ENCODE data around the gene RABEPK.
"Not testable (repeated sequence)": the region's sequence is repeated elsewhere in the genome, so short reads cannot be mapped to it uniquely, and the experiment has no call there.

RABEPK gene

GRCh38 chr9:125200216-125201047 is at the start of gene RABEPK:
RABEPK (plus strand) TSS chr9:125200542; CDS start chr9:125203014, 2,472 bp downstream.
- peak; percentile 70 for DNase-seq (ENCODE audit: low read depth)

GRCh38 chr9:125151730-125152129 is 48.6 kb upstream of the RABEPK start:
- DNase-seq (ENCODE audit: low read depth) = no peak

GRCh38 chr9:125153712-125154367 is 46.5 kb upstream of the RABEPK start:
- no peak for DNase-seq (ENCODE audit: low read depth)

- no peak for DNase-seq (ENCODE audit: low read depth)
These were observed 43.8 kb upstream of the RABEPK start for GRCh38 chr9:125156551-125156950.

GRCh38 chr9:125160750-125161149 is 39.6 kb upstream of the RABEPK start:
- DNase-seq (ENCODE audit: low read depth) = no peak

- DNase-seq (ENCODE audit: low read depth) = no peak
These were observed 38.9 kb upstream of the RABEPK start for GRCh38 chr9:125161284-125161918.

- DNase-seq (ENCODE audit: low read depth) = not testable (repeated sequence)
These were observed 37.5 kb upstream of the RABEPK start for GRCh38 chr9:125162891-125163290.

- DNase-seq (ENCODE audit: low read depth) = no peak
These were observed 33.6 kb upstream of the RABEPK start for GRCh38 chr9:125166762-125167161.

- DNase-seq (ENCODE audit: low read depth) = no peak
These were observed 30.4 kb upstream of the RABEPK start for GRCh38 chr9:125169895-125170294.

- DNase-seq (ENCODE audit: low read depth) = no peak
These were observed 28.1 kb upstream of the RABEPK start for GRCh38 chr9:125172031-125172755.

- no peak for DNase-seq (ENCODE audit: low read depth)
These were observed 23.7 kb upstream of the RABEPK start for GRCh38 chr9:125176636-125177035.

GRCh38 chr9:125177888-125178287 is 22.5 kb upstream of the RABEPK start:
- no peak for DNase-seq (ENCODE audit: low read depth)

- not testable (repeated sequence) for DNase-seq (ENCODE audit: low read depth)
These were observed 20.6 kb upstream of the RABEPK start for GRCh38 chr9:125179776-125180175.

GRCh38 chr9:125180876-125181275 is 19.5 kb upstream of the RABEPK start:
- no peak for DNase-seq (ENCODE audit: low read depth)

- not testable (repeated sequence) for DNase-seq (ENCODE audit: low read depth)
These were observed 18.6 kb upstream of the RABEPK start for GRCh38 chr9:125181756-125182155.

GRCh38 chr9:125183054-125183453 is 17.3 kb upstream of the RABEPK start:
- no peak for DNase-seq (ENCODE audit: low read depth)

- DNase-seq (ENCODE audit: low read depth) = no peak
These were observed 16.8 kb upstream of the RABEPK start for GRCh38 chr9:125183561-125183960.

- DNase-seq (ENCODE audit: low read depth) = no peak
These were observed 11.4 kb upstream of the RABEPK start for GRCh38 chr9:125189011-125189360.

- DNase-seq (ENCODE audit: low read depth) = peak; percentile 68
These were observed 10.7 kb upstream of the RABEPK start, which contains the start of gene PPP6C for GRCh38 chr9:125189361-125190289. PPP6C (minus strand) TSS chr9:125189803; CDS start chr9:125189718, 85 bp downstream.

GRCh38 chr9:125190361-125190801 is 10.0 kb upstream of the RABEPK start:
- no peak for DNase-seq (ENCODE audit: low read depth)

GRCh38 chr9:125194466-125194865 is 5.9 kb upstream of the RABEPK start:
- not testable (repeated sequence) for DNase-seq (ENCODE audit: low read depth)
